HG03103 (cell line): ENCODE data around the gene VPS37C.

ENCODE experiments used
- ATAC-seq: cut with Tn5 transposase; IDR thresholded peaks from one replicate; pipeline ENCODE4 v1.9.1; 2021; ENCODE audit warnings: low read depth; ENCODE audit not compliant: unreplicated experiment

Gene VPS37C

GRCh38 chr11:61120099-61120705, 41.0 kb downstream of the VPS37C start:
- no peak for ATAC-seq

- ATAC-seq, result no peak
These were observed 41.7 kb downstream of the VPS37C start for GRCh38 chr11:61119571-61119970.

- ATAC-seq, result no peak
These were observed 42.2 kb downstream of the VPS37C start for GRCh38 chr11:61119055-61119454.

DNA sequence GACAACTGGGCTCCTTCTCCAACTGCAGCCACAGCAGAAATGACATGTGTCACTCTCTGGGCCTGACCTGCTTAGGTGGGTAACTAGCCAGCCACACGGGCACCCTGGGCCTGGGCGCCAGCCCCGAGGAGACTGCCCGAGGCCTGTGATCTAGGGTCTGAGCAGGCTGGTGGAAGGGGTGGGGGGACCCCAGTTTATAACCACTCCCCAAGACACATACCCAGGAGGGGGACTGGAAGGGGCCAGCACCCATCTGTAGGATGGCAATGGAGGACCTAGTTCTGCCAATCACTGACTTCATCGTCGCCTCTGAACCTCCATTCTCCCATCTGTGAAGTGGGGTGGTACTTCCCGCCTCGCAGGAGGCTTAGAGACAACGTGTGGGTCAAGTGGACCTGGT, 42.8 kb downstream of the VPS37C start:
- ATAC-seq, result no peak

DNA sequence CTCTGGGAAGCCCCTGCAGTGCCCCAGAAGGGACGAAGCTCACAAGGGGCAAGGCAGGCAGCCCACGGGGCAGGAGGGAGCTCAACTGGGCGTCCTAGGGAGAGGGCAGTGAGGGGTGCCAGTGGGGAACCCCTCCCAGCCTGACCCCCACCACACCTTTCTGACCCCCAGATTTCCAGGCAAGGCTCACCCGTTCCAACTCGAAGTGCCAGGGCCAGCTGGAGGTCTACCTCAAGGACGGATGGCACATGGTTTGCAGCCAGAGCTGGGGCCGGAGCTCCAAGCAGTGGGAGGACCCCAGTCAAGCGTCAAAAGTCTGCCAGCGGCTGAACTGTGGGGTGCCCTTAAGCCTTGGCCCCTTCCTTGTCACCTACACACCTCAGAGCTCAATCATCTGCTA, 43.2 kb downstream of the VPS37C start:
- ATAC-seq, result no peak

GRCh38 chr11:61117168-61117520, 44.1 kb downstream of the VPS37C start:
- ATAC-seq, result no peak

DNA sequence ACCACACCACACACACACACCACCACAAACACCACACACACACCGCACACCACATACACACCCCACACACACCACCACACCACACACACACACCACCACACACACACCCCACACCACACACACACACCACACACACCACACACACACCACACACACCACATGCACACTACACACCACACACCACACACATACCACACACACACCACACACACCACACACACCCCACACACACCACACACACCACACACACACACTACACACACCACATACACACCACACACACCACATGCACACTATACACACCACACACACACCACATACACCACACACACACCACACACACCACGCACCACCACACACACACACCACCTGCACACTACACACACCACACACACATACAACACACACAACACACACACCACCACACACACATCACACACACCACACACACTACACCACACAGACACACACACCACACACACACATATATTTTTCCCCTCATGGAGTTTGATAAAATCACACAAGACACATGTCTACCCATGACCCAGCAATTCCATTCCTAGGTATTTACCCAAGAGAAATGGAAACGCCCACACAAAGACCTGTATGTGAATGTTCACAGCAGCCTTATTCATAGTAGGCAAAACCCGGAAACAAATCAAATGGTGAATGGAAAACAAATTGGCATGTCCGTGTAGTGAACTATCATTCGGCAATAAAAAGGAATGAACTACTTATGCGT, 44.6 kb downstream of the VPS37C start:
- no peak for ATAC-seq

DNA sequence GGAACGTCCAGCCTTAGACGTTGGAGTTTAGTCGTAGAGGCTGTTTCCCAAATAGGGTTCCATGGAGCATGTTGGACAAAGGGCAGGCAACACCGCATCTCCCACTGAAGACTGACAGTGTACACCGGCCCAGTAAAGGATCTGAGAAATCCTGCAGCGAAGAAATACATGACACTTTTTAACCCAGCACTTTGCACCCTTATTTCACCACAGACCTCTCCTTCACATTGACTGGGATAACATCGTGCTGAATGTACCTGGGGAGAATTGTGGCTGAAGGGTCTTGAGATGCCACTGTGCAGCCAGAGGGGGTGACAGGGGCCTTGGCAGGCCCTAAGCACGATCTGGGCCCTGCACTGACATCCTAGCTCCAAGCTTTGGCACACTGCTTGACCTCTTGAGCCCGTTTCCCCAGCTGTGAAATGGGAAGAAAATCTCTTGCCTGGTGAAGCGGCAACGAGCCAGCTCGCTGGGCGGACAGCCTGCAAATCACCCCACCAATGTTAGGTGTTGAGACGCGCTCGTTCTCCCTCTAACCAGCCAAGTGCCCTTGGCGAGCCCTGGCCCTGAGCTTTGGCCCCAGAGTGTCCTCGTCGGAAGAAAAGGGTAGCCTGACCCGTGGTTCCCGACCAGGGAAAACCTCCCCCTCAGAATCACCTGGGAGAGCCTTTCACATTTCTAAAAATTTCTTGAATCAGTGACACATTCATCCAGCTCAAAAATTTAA, 45.6 kb downstream of the VPS37C start:
- ATAC-seq, result no peak

DNA sequence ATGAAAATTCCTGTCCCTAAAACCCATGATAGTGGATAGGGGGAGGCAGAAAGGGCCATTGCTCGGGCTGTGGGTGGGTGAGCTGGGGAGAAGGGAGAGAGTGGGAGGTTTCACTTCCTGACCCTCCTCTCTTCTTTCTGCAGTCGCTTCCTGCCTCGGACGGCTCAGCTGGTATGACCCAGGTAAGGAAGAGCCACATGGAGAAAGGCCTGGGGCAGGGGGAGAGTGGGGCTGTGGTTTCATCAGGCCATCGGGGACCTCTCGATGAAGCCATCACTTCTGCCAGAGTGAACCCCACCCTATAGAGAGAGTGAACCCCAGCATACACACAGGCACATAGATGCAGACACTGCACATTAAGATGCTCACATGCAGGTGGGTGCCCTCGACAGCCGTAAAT, 46.3 kb downstream of the VPS37C start:
- no peak for ATAC-seq

DNA sequence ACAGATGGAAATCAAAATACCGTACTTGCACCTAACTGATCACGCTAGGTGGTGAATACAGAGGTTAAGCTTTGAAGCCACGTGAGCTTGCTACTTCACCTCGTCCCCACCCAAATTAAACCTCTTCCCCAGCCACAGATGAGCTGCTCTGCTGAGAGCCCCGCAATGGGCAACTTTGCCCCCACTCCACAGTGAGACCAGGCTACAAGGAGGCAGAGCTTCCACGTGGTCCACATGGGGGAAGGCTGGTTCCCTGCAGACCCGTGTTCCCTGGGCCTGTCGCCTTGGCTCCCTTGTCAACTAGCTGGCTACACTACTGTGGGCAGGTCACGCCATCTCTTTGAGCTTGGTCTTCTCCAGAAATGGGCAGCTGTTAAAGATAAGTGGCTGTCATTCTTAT, 48.0 kb downstream of the VPS37C start:
- ATAC-seq, result no peak

GRCh38 chr11:61112575-61112974, 48.7 kb downstream of the VPS37C start:
- ATAC-seq, result no peak

DNA sequence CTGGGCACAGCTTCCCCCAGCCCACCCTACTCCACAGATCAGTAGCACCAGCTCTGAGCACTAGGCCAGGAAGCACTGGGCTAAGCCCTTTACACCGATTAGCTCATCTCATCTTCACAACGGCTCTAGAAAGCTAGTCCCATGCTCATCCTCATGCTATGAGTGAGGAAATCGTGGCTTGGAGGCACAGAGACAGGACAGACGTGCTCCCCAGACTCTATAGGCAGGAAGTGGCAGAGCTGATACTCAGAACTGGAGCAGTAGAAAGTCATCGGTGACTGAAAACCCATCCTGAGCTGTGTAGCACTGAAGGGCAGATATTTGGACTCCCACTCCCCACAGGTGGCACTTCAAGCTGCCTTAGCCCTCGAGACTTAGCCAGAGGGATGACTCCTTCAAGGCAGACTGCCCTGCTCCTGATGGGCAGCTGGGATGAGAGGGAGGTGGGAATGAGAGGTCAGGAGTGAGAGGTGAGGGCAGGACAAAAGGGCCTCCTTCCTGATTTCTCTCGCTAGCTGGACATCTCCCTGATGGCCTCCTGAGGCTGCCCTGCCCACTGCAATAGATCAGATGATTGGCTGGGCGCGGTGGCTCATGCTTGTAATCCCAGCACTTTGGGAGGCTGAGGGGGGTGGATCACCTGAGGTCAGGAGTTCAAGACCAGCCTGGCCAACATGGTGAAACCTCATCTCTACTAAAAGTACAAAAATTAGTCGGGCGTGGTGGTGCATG, 49.3 kb downstream of the VPS37C start:
- no peak for ATAC-seq

DNA sequence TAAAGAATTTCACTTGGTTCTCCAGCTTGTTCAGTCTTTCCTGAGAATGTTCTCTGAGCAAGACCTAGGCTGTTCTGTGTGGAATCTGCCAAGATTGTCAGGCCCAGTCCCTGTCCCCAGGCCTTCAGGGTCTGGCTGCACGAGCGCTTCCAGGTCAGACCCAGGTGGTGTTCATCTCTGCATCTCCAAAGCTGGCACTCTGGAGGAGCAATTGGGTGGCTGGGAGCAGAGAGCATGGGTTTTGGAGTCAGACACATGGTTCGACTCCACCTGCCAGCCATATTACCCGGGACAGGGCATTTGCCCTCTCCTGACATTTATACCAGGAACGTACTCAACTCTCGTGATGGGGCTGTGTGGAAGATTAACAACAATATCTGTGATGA, 50.2 kb downstream of the VPS37C start:
- ATAC-seq, result no peak

DNA sequence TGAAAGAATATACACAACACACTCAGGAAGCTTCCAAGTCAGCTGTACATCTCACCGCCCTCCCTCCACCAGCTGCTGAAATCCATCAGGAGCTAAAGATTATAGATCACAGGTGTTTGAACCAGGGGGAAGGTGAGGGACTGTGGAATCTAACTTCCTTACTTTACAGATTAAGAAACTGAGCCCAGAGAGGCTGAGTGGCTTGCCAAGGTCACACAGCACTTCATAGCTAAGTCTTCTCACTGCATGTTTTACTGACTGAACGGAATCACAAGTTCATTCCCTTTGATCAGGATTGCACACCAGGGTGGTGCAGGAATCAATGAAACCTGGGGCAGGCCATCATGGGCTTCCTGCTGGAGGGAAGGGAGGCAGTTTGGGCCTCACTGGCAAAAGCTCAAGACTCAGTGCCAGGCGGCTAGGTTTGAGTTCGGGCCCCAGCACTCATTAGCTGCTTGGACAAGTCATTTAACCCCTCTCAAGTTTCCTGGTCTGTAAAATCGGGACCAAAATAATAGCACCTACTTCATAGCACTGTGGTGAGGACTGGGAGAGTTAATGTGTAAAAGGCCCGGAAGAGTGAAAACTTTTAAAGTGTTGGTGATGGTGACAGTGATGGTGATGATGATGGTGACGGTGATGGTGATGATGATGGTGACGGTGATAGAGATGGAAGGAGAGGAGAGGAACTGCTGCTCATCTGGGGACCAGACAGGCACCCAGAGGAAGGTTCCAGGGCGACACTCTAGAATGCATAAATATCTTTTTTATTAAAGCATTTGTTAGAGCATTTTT, 50.8 kb downstream of the VPS37C start:
- ATAC-seq, result no peak

DNA sequence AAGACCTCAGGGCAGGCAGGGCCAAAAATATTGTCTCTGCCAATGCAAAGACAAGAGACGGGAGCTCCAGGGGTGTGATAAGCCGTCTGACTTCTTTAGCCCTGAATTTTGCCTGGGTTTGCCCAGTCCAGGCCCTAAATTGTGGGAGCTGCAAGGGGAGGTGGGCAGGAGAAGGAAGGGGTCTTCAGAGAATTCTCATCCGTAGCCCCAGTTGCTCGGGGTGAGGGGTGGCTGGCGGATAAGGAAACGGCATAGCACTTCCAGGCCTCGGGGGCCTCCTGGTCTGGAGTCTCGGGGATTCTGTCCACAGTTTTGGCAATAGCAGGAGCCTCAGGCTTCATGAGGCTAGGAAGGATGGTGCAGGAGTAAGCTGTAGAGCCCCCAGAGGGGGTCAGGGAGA, 51.6 kb downstream of the VPS37C start:
- ATAC-seq, result no peak

GRCh38 chr11:61108847-61109585, 52.2 kb downstream of the VPS37C start:
- no peak for ATAC-seq

- ATAC-seq, result no peak
These were observed 53.3 kb downstream of the VPS37C start for GRCh38 chr11:61107888-61108287.

DNA sequence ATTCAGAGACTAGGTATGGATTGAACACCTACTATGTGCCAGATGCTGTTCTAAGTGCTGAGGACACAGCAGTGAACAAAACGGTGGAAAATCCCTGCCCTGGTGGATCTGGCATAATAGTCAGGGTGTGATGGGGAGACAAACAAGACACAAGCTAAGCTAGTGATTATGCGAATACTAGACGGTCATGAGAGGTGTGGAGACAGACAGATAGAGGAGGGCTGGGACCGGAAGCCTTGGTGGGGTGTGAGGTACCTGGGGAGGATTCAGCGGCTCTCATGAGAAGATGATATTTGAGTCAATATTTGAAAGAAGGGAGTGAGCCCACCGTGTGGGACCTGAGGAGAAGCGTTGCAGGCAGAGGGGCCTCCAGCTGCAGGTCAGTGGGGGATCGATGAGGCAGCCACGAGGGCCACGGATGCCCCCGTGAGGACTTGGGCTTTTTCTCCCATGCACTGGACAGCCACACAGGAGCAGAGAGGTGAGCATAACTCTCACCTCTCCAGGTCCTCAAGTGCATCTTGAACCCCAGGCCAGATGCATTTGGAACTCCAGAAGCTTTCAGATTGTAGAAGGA, 54.2 kb downstream of the VPS37C start:
- ATAC-seq, result no peak

- ATAC-seq, result no peak
These were observed 54.9 kb downstream of the VPS37C start for GRCh38 chr11:61106296-61106695.
